ENCODE data around the gene PUM1.

PUM1 gene

DNA sequence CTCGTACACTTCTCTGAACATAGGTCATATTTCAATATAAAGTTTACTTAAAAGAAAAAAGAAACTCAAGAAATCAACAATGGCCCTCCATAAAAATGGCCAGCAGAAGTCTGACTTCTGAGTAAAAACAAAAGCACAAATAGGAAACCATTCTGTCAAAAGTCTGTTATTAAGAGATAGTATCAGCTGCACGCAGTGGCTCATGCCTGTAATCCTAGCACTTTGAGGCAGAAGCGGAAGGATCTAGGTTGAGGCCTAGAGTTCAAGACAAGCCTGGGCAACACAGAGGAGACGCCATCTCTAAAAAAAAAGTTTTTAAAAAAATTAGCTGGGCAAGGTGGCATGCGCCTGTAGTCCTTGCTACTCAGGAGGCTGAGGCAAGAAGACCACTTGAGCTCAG lies 67.3 kb downstream of the PUM1 start:
- CTCF ChIA-PET = interaction anchor here (0.7 to 1.3 kb wide), 5 partner anchors 8 to 27 kb away, joined by 3 to 5 read pairs (median 3); no protein-coding TSS in a partner anchor
- no peak for DNase-seq (ENCODE audit: extremely low spot score)
- TF ChIP-seq, protein P1, sequence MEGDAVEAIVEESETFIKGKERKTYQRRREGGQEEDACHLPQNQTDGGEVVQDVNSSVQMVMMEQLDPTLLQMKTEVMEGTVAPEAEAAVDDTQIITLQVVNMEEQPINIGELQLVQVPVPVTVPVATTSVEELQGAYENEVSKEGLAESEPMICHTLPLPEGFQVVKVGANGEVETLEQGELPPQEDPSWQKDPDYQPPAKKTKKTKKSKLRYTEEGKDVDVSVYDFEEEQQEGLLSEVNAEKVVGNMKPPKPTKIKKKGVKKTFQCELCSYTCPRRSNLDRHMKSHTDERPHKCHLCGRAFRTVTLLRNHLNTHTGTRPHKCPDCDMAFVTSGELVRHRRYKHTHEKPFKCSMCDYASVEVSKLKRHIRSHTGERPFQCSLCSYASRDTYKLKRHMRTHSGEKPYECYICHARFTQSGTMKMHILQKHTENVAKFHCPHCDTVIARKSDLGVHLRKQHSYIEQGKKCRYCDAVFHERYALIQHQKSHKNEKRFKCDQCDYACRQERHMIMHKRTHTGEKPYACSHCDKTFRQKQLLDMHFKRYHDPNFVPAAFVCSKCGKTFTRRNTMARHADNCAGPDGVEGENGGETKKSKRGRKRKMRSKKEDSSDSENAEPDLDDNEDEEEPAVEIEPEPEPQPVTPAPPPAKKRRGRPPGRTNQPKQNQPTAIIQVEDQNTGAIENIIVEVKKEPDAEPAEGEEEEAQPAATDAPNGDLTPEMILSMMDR (IDR thresholded peaks at IDR 0.05; ENCODE audit: control extremely low read depth, extremely low read depth, low read depth, missing control alignments) = no peak
- POLR2A ChIA-PET = no interaction called here

DNA sequence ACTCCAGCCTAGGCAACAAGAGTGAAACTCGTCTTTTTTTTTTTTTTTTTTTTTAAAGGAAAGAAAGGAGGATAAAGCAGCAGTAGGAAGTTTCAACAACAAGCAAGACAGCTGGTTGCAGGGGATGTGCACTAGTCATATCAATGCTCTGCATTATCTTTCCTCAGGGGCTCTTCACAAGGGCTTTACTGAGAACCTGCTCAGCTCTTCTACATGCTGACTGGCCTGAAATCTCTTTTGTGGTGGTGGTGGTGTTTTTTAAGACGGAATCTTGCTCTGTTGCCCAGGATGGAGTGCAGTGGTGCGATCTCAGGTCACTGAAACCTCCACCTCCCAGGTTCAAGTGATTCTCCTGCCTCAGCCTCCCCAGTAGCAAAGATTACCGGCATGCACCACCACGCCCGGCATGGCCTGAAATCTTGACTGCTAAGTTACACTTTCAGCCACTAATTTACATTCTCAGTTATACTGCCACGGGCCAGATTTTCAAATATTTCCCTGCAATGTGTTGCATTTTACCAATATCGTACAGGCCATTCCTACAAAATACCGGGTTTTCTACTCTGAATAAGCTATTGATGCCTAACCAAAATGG lies 68.0 kb downstream of the PUM1 start:
- ChIA-PET CTCF (interaction anchor here (0.6 to 1.6 kb wide), 4 partner anchors 9 to 18 kb away, joined by 3 to 5 read pairs (median 3); no protein-coding TSS in a partner anchor), POLR2A (no interaction called here)
- TF ChIP-seq, protein P1 (IDR thresholded peaks at IDR 0.05; ENCODE audit: control extremely low read depth, extremely low read depth, low read depth, missing control alignments) = no peak

DNA sequence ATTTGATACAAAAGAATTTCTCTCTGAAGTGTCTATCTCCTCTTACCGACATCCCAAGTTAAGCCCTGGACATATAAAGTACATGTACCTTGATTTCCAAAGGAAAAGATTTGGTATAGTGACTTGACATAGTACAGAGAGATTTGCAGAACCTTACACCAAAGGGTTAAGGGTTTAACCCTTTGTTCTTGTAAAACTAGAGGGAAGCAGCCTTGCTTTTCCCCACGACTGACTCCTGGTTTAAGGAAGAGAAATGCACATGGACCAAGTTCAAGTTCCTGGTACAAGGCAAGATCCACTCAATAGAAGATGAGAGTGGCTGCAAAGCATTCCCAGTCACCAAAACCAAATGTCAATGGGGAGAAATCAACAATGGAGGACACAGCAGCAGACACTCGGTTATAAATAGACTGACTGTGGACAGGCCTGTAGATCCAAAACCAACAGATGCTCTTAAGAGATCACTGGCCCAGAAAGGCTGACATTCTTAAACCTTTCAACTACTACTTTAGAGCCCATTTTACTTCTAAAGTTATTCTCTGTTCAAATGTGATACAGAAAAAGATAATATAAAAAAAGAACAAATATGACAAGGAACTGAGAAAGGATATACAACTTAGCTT lies 69.4 kb downstream of the PUM1 start:
- TF ChIP-seq, protein P1 (IDR thresholded peaks at IDR 0.05; ENCODE audit: control extremely low read depth, extremely low read depth, low read depth, missing control alignments) = no peak
- ChIA-PET CTCF (interaction anchor here (1.2 to 1.6 kb wide), 3 partner anchors 8 to 14 kb away, joined by 3 to 5 read pairs (median 4); no protein-coding TSS in a partner anchor), POLR2A (no interaction called here)
- no peak for DNase-seq (ENCODE audit: extremely low spot score)

More for the DNA sequence above, 68.0 kb downstream of the PUM1 start:
- no peak for DNase-seq (ENCODE audit: extremely low spot score)

DNA sequence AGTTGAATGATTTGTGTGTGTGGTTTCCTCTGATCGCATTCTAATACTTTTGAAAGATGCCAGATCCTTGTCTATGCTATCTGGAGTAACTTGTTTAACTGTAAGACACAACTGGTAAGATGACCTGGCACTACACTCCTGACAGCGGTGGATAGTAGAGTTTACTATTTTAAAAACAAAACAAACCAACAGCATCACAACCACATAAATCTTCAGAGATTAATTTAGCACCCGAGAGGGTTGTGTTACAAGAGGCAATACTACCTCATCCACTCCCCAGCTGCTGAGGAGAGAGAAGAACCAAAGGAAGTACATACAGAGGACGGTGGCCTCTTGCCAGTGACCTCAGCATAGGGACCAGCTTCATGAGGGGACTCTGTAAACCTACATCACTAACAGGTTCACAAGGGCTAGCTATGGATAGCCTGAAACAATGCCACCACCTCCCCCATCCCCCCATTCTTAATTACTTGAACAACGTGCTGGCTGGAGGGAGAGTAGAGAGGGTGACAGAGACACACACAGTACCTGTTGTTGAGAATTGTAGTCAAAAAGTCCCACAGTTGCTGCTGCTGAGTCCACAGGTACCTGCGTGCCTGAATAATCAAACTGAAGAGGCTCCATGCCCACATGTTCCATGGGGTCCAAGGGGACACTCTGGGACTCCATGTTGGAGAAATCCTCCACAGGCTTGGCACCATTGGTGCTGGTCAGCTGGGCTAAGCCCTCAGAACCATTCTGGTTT lies 73.5 kb downstream of the PUM1 start:
- POLR2A ChIA-PET = no interaction called here
- TF ChIP-seq, protein P1 (IDR thresholded peaks at IDR 0.05; ENCODE audit: control extremely low read depth, extremely low read depth, low read depth, missing control alignments) = no peak
- DNase-seq (ENCODE audit: extremely low spot score) = no peak
- CTCF ChIA-PET = no interaction called here

DNA sequence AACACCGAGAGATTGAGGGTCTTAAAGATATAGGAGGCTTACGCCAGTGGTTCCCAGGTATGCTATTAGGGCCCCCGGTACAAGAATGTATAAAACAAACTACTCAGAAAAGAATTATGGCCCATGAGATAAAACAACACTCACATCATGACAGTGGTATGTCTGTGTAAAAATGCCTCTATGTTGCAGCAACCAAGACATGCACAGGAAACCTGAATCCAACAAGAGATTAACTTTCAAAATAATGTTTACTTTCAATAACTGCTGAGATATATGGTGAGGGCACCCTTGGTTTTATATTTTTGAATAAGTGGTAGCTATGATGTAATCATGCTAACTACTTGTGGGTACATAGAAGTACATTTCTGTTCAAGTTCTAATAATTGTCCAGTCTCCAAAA lies 74.9 kb downstream of the PUM1 start:
- POLR2A ChIA-PET = no interaction called here

DNA sequence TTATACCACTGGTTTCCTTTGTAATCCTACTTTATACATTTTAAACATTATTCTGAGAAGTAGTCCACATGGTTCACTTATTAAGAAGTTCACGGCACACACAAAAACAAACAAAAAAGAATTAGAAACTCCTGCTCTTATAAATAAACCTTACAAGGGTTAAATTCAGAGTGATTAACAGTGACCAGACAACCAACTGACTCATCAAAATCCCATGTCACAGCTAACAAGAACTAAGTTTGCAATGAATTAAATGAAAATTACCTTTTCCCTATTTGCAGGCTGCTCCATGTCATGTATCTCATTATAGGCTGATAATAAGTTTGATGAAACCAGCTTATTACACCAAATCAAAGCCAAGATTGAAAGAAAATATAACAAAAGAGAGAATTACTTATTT lies 77.5 kb downstream of the PUM1 start:
- POLR2A ChIA-PET = no interaction called here
- CTCF ChIA-PET = interaction anchor here (0.9 to 1.4 kb wide), 3 partner anchors 9 to 13 kb away, joined by 3 to 9 read pairs (median 5); no protein-coding TSS in a partner anchor
- TF ChIP-seq, protein P1 (IDR thresholded peaks at IDR 0.05; ENCODE audit: control extremely low read depth, extremely low read depth, low read depth, missing control alignments) = no peak
- DNase-seq (ENCODE audit: extremely low spot score) = no peak

More for the DNA sequence above, 74.9 kb downstream of the PUM1 start:
- CTCF ChIA-PET = interaction anchor here (0.8 to 1.4 kb wide), 4 partner anchors 8 to 17 kb away, joined by 3 to 5 read pairs (median 3); no protein-coding TSS in a partner anchor
- DNase-seq (ENCODE audit: extremely low spot score) = no peak
- TF ChIP-seq, protein P1 (IDR thresholded peaks at IDR 0.05; ENCODE audit: control extremely low read depth, extremely low read depth, low read depth, missing control alignments) = no peak
